Neuronal stem cell (in vitro differentiated cells): ENCODE data around the gene KATNA1.

Source experiments
- DNase-seq: peaks from one replicate; pipeline ENCODE4 v3.0.0-alpha.2; 2013; ENCODE audit warnings: low spot score
- H2AFZ ChIP-seq: one replicate; pipeline ENCODE4 v1.6.1; 2013; ENCODE audit warnings: mild to moderate bottlenecking, low read length, inconsistent platforms
- H2AK5ac ChIP-seq: 2 replicates; pipeline ENCODE4 v1.6.1; 2013; ENCODE audit warnings: low read depth, mild to moderate bottlenecking, inconsistent platforms, low read length, moderate library complexity, mixed read lengths
- H2BK120ac ChIP-seq: 2 replicates; pipeline ENCODE4 v1.6.1; 2013; ENCODE audit warnings: low read depth, mild to moderate bottlenecking, inconsistent platforms, low read length, moderate library complexity, mixed read lengths
- H2BK12ac ChIP-seq: one replicate; pipeline ENCODE4 v1.6.1; 2013; ENCODE audit warnings: low read length, inconsistent platforms
- H2BK15ac ChIP-seq: 2 replicates; pipeline ENCODE4 v1.6.1; 2013; ENCODE audit warnings: mild to moderate bottlenecking, low read length, inconsistent platforms, mixed read lengths
- H2BK5ac ChIP-seq: one replicate; pipeline ENCODE4 v1.6.1; 2013; ENCODE audit warnings: inconsistent platforms, mild to moderate bottlenecking, low read length, moderate library complexity
- H3K14ac ChIP-seq: one replicate; pipeline ENCODE4 v1.6.1; 2013; ENCODE audit warnings: low read length, inconsistent platforms
- H3K18ac ChIP-seq: 2 replicates; pipeline ENCODE4 v1.6.1; 2013; ENCODE audit warnings: low read length, inconsistent platforms
- H3K23ac ChIP-seq: 2 replicates; pipeline ENCODE4 v1.6.1; 2013; ENCODE audit warnings: low read depth, mild to moderate bottlenecking, mixed read lengths, low read length, inconsistent platforms; ENCODE audit not compliant: poor library complexity
- H3K27ac ChIP-seq: replicated peaks from 3 replicates; pipeline ENCODE4 v1.5.1; 2013; ENCODE audit warnings: low read length, inconsistent platforms
- H3K27me3 ChIP-seq, 3 experiments: 2 replicates each; pipeline ENCODE4 v1.6.1; 2013; ENCODE audit warnings: low read length in 3 of 3, mild to moderate bottlenecking in 2 of 3, inconsistent platforms in 1 of 3, low read depth in 1 of 3, mixed read lengths in 1 of 3, moderate library complexity in 1 of 3; ENCODE audit not compliant: control insufficient read depth in 3 of 3, insufficient read depth in 3 of 3
- H3K36me3 ChIP-seq, 2 donors: replicated peaks in 1 of 2; 2 replicates each; pipeline ENCODE4 v1.6.1; 2013; ENCODE audit warnings: low read length in 2 of 2; ENCODE audit not compliant: control insufficient read depth in 2 of 2, insufficient read depth in 2 of 2
- H3K4ac ChIP-seq: 2 replicates; pipeline ENCODE4 v1.6.1; 2013; ENCODE audit warnings: inconsistent platforms, mild to moderate bottlenecking, low read length, moderate library complexity
- H3K4me1 ChIP-seq, 2 donors: 1 replicate in 1 of 2; 2 replicates in 1 of 2; pipeline ENCODE4 v1.6.1; 2013; ENCODE audit warnings: low read length in 2 of 2, low read depth in 1 of 2; ENCODE audit not compliant: control insufficient read depth in 2 of 2, insufficient read depth in 1 of 2
- H3K4me2 ChIP-seq: one replicate; pipeline ENCODE4 v1.6.1; 2013; ENCODE audit warnings: mild to moderate bottlenecking, low read length, inconsistent platforms; ENCODE audit not compliant: insufficient read depth, poor library complexity, severe bottlenecking
- H3K4me3 ChIP-seq, 2 donors: 2 replicates each; pipeline ENCODE4 v1.5.1; 2013; ENCODE audit warnings: low read length in 2 of 2, mild to moderate bottlenecking in 2 of 2, inconsistent platforms in 1 of 2, moderate library complexity in 1 of 2
- H3K79me1 ChIP-seq: one replicate; pipeline ENCODE4 v1.6.1; 2013; ENCODE audit warnings: low read depth, mild to moderate bottlenecking, inconsistent platforms, low read length, moderate library complexity
- H3K9ac ChIP-seq: one replicate; pipeline ENCODE4 v1.6.1; 2013; ENCODE audit warnings: mild to moderate bottlenecking, low read depth, low read length, inconsistent platforms; ENCODE audit not compliant: poor library complexity
- H3K9me3 ChIP-seq, 2 donors: replicated peaks in 1 of 2; 2 replicates each; pipeline versions ENCODE3 to v1.6.1; 2013; ENCODE audit warnings: low read length in 2 of 2, mild to moderate bottlenecking in 2 of 2, inconsistent platforms in 1 of 2, low read depth in 1 of 2, mixed read lengths in 1 of 2, moderate library complexity in 1 of 2; ENCODE audit not compliant: control insufficient read depth in 2 of 2, insufficient read depth in 1 of 2
- H4K8ac ChIP-seq: one replicate; pipeline ENCODE4 v1.6.1; 2013; ENCODE audit warnings: low read depth, mild to moderate bottlenecking, inconsistent platforms, low read length, moderate library complexity
- H4K91ac ChIP-seq: one replicate; pipeline ENCODE4 v1.6.1; 2013; ENCODE audit warnings: low read length, low read depth, mild to moderate bottlenecking, inconsistent platforms; ENCODE audit not compliant: poor library complexity
- WGBS, 2 donors: extraction: QIAGEN DNeasy Blood & Tissue Kit; methylation state at CpG; one replicate each; pipeline ENCODE4 v1.1.7; 2013; ENCODE audit warnings: missing lambda C conversion rate in 2 of 2, mixed read lengths in 1 of 2; ENCODE audit not compliant: insufficient read length in 2 of 2, insufficient replicate concordance in 1 of 2; ENCODE audit errors: extremely low coverage in 2 of 2; 5-methylcytosine and 5-hydroxymethylcytosine counted together

The KATNA1 gene

GRCh38 chr6:149615805-149616204 lies 32.7 kb downstream of the KATNA1 start:
- Histone ChIP-seq H3K23ac (no peak overlapping the region), H2AFZ (no peak overlapping the region), H4K91ac (no peak overlapping the region), H3K4me3 (no peak overlapping the region), H3K9ac (no peak overlapping the region), H3K18ac (no peak overlapping the region), H3K79me1 (no peaks in the 10 kb centered on the region), H2BK5ac (no peak overlapping the region), H2AK5ac (no peak overlapping the region), H3K14ac (no peak overlapping the region), H4K8ac (no peak overlapping the region), H3K27me3 (no peaks in the 10 kb centered on the region), H3K4me1 (peaks cover 0 to 3% of the 10 kb centered on the region in 2 donors), H2BK12ac (no peak overlapping the region), H2BK120ac (no peak overlapping the region), H3K9me3 (peaks cover 0 to 7% of the 10 kb centered on the region in 2 donors), H3K4me2 (no peak overlapping the region), H2BK15ac (no peak overlapping the region), H3K4ac (no peak overlapping the region), H3K27ac (no peak overlapping the region), H3K36me3 (peaks cover 0 to 45% of the 10 kb centered on the region in 2 donors)
- no CpG with 5 or more reads among the region's 5 CpGs for WGBS, 2 donors
- DNase-seq = no peak

DNA sequence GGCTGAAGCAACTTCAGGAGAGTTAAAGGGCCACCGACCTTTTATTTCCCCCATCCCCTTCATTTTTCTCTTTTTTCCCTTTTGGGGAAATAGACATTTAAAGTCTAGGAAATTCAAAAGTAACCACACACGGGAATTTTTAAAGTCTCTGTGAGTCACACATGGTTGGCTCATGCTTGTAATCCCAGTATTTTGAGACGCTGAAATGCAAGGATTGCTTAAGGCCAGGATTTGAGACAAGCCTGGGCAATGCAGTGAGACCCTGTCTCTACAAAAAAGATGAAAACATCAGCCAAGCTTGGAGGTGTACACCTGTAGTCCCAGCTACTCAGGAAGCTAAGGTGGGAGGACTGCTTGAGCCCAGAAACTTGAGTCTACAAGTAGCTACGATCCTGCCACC lies 34.2 kb downstream of the KATNA1 start:
- Histone ChIP-seq H3K18ac (no peak overlapping the region), H3K36me3 (peaks cover 0 to 33% of the 10 kb centered on the region in 2 donors), H2BK12ac (no peak overlapping the region), H2AFZ (no peak overlapping the region), H3K27ac (no peak overlapping the region), H2BK5ac (no peak overlapping the region), H3K27me3 (no peaks in the 10 kb centered on the region), H3K4me3 (no peak overlapping the region), H3K14ac (no peak overlapping the region), H3K4ac (no peak overlapping the region), H2AK5ac (no peak overlapping the region), H3K79me1 (no peaks in the 10 kb centered on the region), H3K23ac (no peak overlapping the region), H4K91ac (no peak overlapping the region), H3K9me3 (peaks cover 0 to 7% of the 10 kb centered on the region in 2 donors), H3K9ac (no peak overlapping the region), H2BK120ac (no peak overlapping the region), H4K8ac (no peak overlapping the region), H3K4me1 (peaks cover 0 to 3% of the 10 kb centered on the region in 2 donors), H2BK15ac (no peak overlapping the region), H3K4me2 (no peak overlapping the region)
- no peak for DNase-seq
- no CpG with 5 or more reads among the region's 4 CpGs for WGBS, 2 donors

GRCh38 chr6:149608381-149608982 lies 40.0 kb downstream of the KATNA1 start:
- Histone ChIP-seq H2BK12ac (no peak overlapping the region), H2AK5ac (no peak overlapping the region), H3K14ac (no peak overlapping the region), H3K4me2 (no peak overlapping the region), H3K36me3 (peaks cover 0 to 18% of the 10 kb centered on the region in 2 donors), H4K8ac (no peak overlapping the region), H3K27me3 (no peaks in the 10 kb centered on the region), H3K18ac (peak overlapping the region; percentile 13), H2AFZ (no peak overlapping the region), H3K27ac (no peak overlapping the region), H2BK120ac (no peak overlapping the region), H3K4me3 (no peak overlapping the region), H4K91ac (no peak overlapping the region), H2BK5ac (no peak overlapping the region), H3K79me1 (no peaks in the 10 kb centered on the region), H3K23ac (no peak overlapping the region), H3K9me3 (peaks cover 0 to 3% of the 10 kb centered on the region in 2 donors), H3K4me1 (no peaks in the 10 kb centered on the region), H3K4ac (no peak overlapping the region), H2BK15ac (no peak overlapping the region), H3K9ac (no peak overlapping the region)
- no peak for DNase-seq
- WGBS, 2 donors = no CpG with 5 or more reads among the region's 7 CpGs

- H3K4me2 ChIP-seq = no peak overlapping the region
- no peak overlapping the region for H3K18ac ChIP-seq
- H3K36me3 ChIP-seq = peaks cover 2 to 88% of the 10 kb centered on the region in 2 donors
- no peak overlapping the region for H2AFZ ChIP-seq
- WGBS, 2 donors = no CpG with 5 or more reads among the region's 4 CpGs
- H2BK5ac ChIP-seq = no peak overlapping the region
- DNase-seq = no peak
- no peaks in the 10 kb centered on the region for H3K27me3 ChIP-seq
- no peak overlapping the region for H4K8ac ChIP-seq
- no peak overlapping the region for H3K23ac ChIP-seq
- no peak overlapping the region for H2BK120ac ChIP-seq
- H3K27ac ChIP-seq = no peak overlapping the region
- no peaks in the 10 kb centered on the region for H3K4me1 ChIP-seq
- no peak overlapping the region for H3K9ac ChIP-seq
- H2BK15ac ChIP-seq = no peak overlapping the region
- peaks cover 2% of the 10 kb centered on the region for H3K79me1 ChIP-seq
- H4K91ac ChIP-seq = no peak overlapping the region
- H2AK5ac ChIP-seq = no peak overlapping the region
- no peak overlapping the region for H2BK12ac ChIP-seq
- H3K14ac ChIP-seq = no peak overlapping the region
- no peak overlapping the region for H3K4me3 ChIP-seq
- no peaks in the 10 kb centered on the region for H3K9me3 ChIP-seq
- no peak overlapping the region for H3K4ac ChIP-seq
Observed at GRCh38 chr6:149600508-149600907, 48.0 kb downstream of the KATNA1 start.
